DND-41 (cell line): ENCODE results near the gene SEMA4B.

Experiments
- ATAC-seq: fragments of 200-7000 bp; cut with Tn5 transposase; 3 replicates; pipeline ENCODE4 v1.9.1; 2021; ENCODE audit warnings: low read depth; ENCODE audit not compliant: insufficient read depth
- DNase-seq: peaks from one replicate; pipeline ENCODE4 v3.0.0-alpha.2; 2020
- H2AFZ ChIP-seq: 2 replicates; pipeline ENCODE4 v1.6.0; 2012; ENCODE audit warnings: low read depth, low read length
- H3K27ac ChIP-seq: 2 replicates; pipeline ENCODE4 v1.5.1; 2012; ENCODE audit warnings: low read length, inconsistent platforms
- H3K27me3 ChIP-seq: fragments of 200-600 bp; sonication (generic); 2 replicates; pipeline ENCODE4 v1.6.0; 2012; ENCODE audit warnings: low read length, mild to moderate bottlenecking, inconsistent platforms; ENCODE audit not compliant: insufficient read depth, poor library complexity
- H3K36me3 ChIP-seq: 2 replicates; pipeline ENCODE4 v1.5.1; 2012; ENCODE audit warnings: low read length, inconsistent platforms; ENCODE audit not compliant: insufficient read depth
- H3K4me1 ChIP-seq: 2 replicates; pipeline ENCODE4 v1.5.1; 2012; ENCODE audit warnings: mild to moderate bottlenecking, low read length; ENCODE audit not compliant: insufficient read depth
- H3K4me2 ChIP-seq: 2 replicates; pipeline ENCODE4 v1.6.0; 2012; ENCODE audit warnings: mild to moderate bottlenecking, moderate library complexity, low read length, inconsistent platforms; ENCODE audit not compliant: insufficient read depth
- H3K4me3 ChIP-seq, 2 experiments: fragments of 200-600 bp in 1 of 2; shearing (Covaris generic) in 1 of 2; 2 replicates each; pipeline ENCODE4 v1.5.1; 2012 to 2016; ENCODE audit warnings: inconsistent platforms in 2 of 2, low read length in 2 of 2, mild to moderate bottlenecking in 2 of 2, low read depth in 1 of 2, moderate library complexity in 1 of 2
- H3K79me2 ChIP-seq: 2 replicates; pipeline ENCODE4 v1.6.0; 2012; ENCODE audit warnings: low read length, inconsistent platforms; ENCODE audit not compliant: insufficient read depth
- H3K9ac ChIP-seq: 2 replicates; pipeline ENCODE4 v1.6.0; 2012; ENCODE audit warnings: low read depth, mild to moderate bottlenecking, inconsistent platforms, low read length, moderate library complexity
- H3K9me3 ChIP-seq: 2 replicates; pipeline ENCODE4 v1.5.1; 2012; ENCODE audit warnings: low read length, moderate library complexity, mild to moderate bottlenecking, inconsistent platforms; ENCODE audit not compliant: insufficient read depth, severe bottlenecking
- H4K20me1 ChIP-seq: 2 replicates; pipeline ENCODE4 v1.6.0; 2012; ENCODE audit warnings: low read length; ENCODE audit not compliant: insufficient read depth
- CTCF ChIP-seq: IDR thresholded peaks from 2 replicates; pipeline ENCODE4 v1.5.1; 2012; ENCODE audit warnings: borderline replicate concordance, low read length, moderate library complexity, mild to moderate bottlenecking; ENCODE audit not compliant: poor library complexity, severe bottlenecking; ENCODE audit errors: extremely low read depth
- EZH2 ChIP-seq: IDR thresholded peaks from 3 replicates; pipeline ENCODE4 v1.6.1; 2012; ENCODE audit warnings: borderline replicate concordance, low read depth, mild to moderate bottlenecking, moderate library complexity, low read length, inconsistent platforms; ENCODE audit not compliant: severe bottlenecking

SEMA4B gene

DNA sequence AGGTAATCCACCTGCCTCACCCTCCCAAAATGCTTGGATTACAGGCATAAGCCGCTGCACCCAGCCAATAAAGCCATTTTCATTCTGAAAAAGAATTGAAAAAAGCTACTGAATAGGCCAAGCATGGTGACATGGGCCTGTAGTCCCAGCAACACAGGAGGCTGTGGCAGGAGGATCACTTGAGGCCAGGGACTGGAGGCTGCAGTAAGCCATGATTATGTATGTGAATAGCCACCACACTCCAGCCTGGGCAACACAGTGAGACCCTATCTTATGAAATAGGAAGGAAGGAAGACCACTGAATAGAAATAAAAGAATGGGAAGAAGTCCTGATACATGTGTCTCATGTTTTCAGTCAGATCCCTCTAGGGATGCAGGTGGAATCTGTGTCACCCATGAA, 36.0 kb upstream of the SEMA4B start:
- Histone ChIP-seq H3K4me1 (no peaks in the 10 kb centered on the region), H3K9me3 (no peaks in the 10 kb centered on the region), H3K4me3 (no peak overlapping the region), H4K20me1 (no peaks in the 10 kb centered on the region), H3K27ac (no peak overlapping the region), H3K79me2 (no peaks in the 10 kb centered on the region), H3K4me2 (no peak overlapping the region), H2AFZ (no peak overlapping the region), H3K27me3 (no peaks in the 10 kb centered on the region), H3K9ac (no peak overlapping the region), H3K36me3 (no peaks in the 10 kb centered on the region)
- TF ChIP-seq EZH2: no peak
- no peak for TF ChIP-seq CTCF
- DNase-seq (no peak), ATAC-seq (no peak)

- Histone ChIP-seq H3K36me3 (no peaks in the 10 kb centered on the region), H3K9ac (no peak overlapping the region), H3K4me3 (no peak overlapping the region), H3K27ac (no peak overlapping the region), H3K4me1 (no peaks in the 10 kb centered on the region), H3K9me3 (no peaks in the 10 kb centered on the region), H3K79me2 (no peaks in the 10 kb centered on the region), H3K27me3 (no peaks in the 10 kb centered on the region), H2AFZ (no peak overlapping the region), H3K4me2 (no peak overlapping the region), H4K20me1 (no peaks in the 10 kb centered on the region)
- DNase-seq: no peak
- ATAC-seq: no peak
- TF ChIP-seq EZH2 (no peak), CTCF (no peak)
Observed at GRCh38 chr15:90165659-90166489, 35.3 kb upstream of the SEMA4B start.

DNA sequence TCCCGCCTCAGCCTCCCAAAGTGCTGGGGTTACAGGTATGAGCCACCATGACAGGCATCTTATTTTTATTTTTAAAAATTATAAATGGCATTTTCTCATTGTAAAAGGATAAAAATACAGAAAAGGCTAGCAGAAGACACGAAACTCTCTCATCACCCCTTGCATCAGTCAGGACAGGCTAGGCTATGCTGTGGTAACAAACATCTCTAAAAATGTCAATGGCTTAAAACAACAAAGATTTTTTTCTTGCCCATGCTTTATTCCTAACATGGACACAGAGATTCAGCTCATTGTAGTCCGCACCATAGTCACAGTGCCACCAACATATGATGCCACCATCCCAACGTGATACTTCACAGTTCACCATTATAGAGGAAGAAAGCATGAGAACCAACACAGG, 34.0 kb upstream of the SEMA4B start:
- Histone ChIP-seq H3K36me3 (no peaks in the 10 kb centered on the region), H3K27me3 (no peaks in the 10 kb centered on the region), H3K9ac (no peak overlapping the region), H4K20me1 (no peaks in the 10 kb centered on the region), H3K79me2 (no peaks in the 10 kb centered on the region), H3K4me2 (no peak overlapping the region), H3K4me3 (no peak overlapping the region), H3K9me3 (no peaks in the 10 kb centered on the region), H3K4me1 (no peaks in the 10 kb centered on the region), H3K27ac (no peak overlapping the region), H2AFZ (no peak overlapping the region)
- ATAC-seq: no peak
- no peak for TF ChIP-seq CTCF
- no peak for TF ChIP-seq EZH2
- DNase-seq: no peak
